Measurements from ENCODE around the gene LMBR1. TPM values are rescaled to one million over a fixed set of nuclear protein-coding genes. Genes with fewer than 3 reads are reported as not detected.

Gene LMBR1
- total and polyA plus RNA-seq, 4 donors, result 11.2 to 35.7 (median 17.9) TPM

DNA sequence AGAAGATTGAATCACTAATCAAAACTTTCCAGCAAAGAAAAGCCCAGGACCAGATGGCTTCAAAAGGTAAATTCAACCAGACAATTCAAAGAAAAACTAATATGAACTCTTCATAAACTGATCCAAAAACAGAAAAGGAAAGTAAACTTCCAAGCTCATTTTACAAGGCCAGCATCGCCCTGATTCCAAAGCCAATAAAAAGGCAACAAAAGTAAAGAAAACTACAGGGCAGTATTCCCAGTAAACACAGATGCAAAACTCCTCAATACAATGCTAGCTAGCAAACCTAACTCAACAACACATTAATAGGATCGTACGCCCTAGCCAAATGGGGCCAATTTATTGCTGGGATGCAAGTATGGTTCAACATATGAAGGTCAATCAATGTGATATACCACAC, 199.4 kb downstream of the LMBR1 start:
- Histone ChIP-seq H3K9ac (ENCODE audit: low read depth in 1 of 2, low read length in 2 of 2) (no peak overlapping the region), H3K27ac (ENCODE audit: low read depth in 1 of 2, low read length in 2 of 2) (no peak overlapping the region), H3K9me3 (ENCODE audit: control insufficient read depth in 4 of 4, low read length in 3 of 4) (no peaks in the 10 kb centered on the region), H3K27me3 (ENCODE audit: control insufficient read depth in 4 of 4, insufficient read depth in 4 of 4, low read length in 3 of 4) (no peaks in the 10 kb centered on the region), H3K4me3 (ENCODE audit: low read depth in 1 of 3, low read length in 3 of 3) (no peak overlapping the region), H3K4me1 (ENCODE audit: control insufficient read depth in 4 of 4, insufficient read depth in 4 of 4, low read length in 3 of 4) (peaks cover 2 to 6% (median 3%) of the 10 kb centered on the region in 4 donors), H3K36me3 (ENCODE audit: control insufficient read depth in 4 of 4, insufficient read depth in 3 of 4, low read depth in 1 of 4, low read length in 3 of 4) (no peaks in the 10 kb centered on the region)
- 34% methylated on average over 3 of the region's 3 CpGs for WGBS
- DNase-seq (ENCODE audit: low spot score), result no peak
- TF ChIP-seq EGR1 (IDR thresholded peaks at IDR 0.05; ENCODE audit: low read depth in 2 of 2), result no peak
- TF ChIP-seq HNF4A (conservative IDR thresholded peaks at IDR 0.05), result peak in 1 of 2 donors; percentile 11

- H3K27ac ChIP-seq (ENCODE audit: low read depth in 1 of 2, low read length in 2 of 2), result no peak overlapping the region
- TF ChIP-seq RXRA (IDR thresholded peaks at IDR 0.05) (no peak), ATF3 (IDR thresholded peaks at IDR 0.05) (no peak), RAD21 (IDR thresholded peaks at IDR 0.05) (no peak), NR2F2 (IDR thresholded peaks at IDR 0.05) (no peak), YY1 (IDR thresholded peaks at IDR 0.05) (no peak), HNF4A (conservative IDR thresholded peaks at IDR 0.05) (no peak), REST (IDR thresholded peaks at IDR 0.05) (no peak), TAF1 (conservative IDR thresholded peaks at IDR 0.05) (no peak), CTCF (IDR thresholded peaks at IDR 0.05; ENCODE audit: low read depth, low read length, missing input control) (no peak), FOXA1 (IDR thresholded peaks at IDR 0.05) (no peak), SP1 (IDR thresholded peaks at IDR 0.05) (no peak), ZBTB33 (IDR thresholded peaks at IDR 0.05) (no peak), FOXA2 (IDR thresholded peaks at IDR 0.05) (no peak), MAX (IDR thresholded peaks at IDR 0.05) (no peak), HNF4G (IDR thresholded peaks at IDR 0.05) (no peak), EGR1 (IDR thresholded peaks at IDR 0.05; ENCODE audit: low read depth in 2 of 2) (no peak), JUND (IDR thresholded peaks at IDR 0.05) (no peak), GABPA (IDR thresholded peaks at IDR 0.05 in 1 of 2, conservative IDR thresholded peaks at IDR 0.05 in 1 of 2) (no peak)
- 88% methylated on average over 1 of the region's 1 CpG for WGBS
- peaks cover 0 to 3% (median under 1%) of the 10 kb centered on the region in 4 donors for H3K36me3 ChIP-seq (ENCODE audit: control insufficient read depth in 4 of 4, insufficient read depth in 3 of 4, low read depth in 1 of 4, low read length in 3 of 4)
- H3K27me3 ChIP-seq (ENCODE audit: control insufficient read depth in 4 of 4, insufficient read depth in 4 of 4, low read length in 3 of 4), result no peaks in the 10 kb centered on the region
- H3K4me3 ChIP-seq (ENCODE audit: low read depth in 1 of 3, low read length in 3 of 3), result no peak overlapping the region
- no peak overlapping the region for H3K9ac ChIP-seq (ENCODE audit: low read depth in 1 of 2, low read length in 2 of 2)
- H3K9me3 ChIP-seq (ENCODE audit: control insufficient read depth in 4 of 4, low read length in 3 of 4), result no peaks in the 10 kb centered on the region
- H3K4me1 ChIP-seq (ENCODE audit: control insufficient read depth in 4 of 4, insufficient read depth in 4 of 4, low read length in 3 of 4), result peaks cover 2 to 6% (median 3%) of the 10 kb centered on the region in 4 donors
- no peak for DNase-seq (ENCODE audit: low spot score)
Observed at GRCh38 chr7:156692849-156693248, 200.1 kb downstream of the LMBR1 start.
